Liver (tissue), 9 donors: ENCODE measurements around the gene KRT16. TPM values are rescaled to one million over a fixed set of nuclear protein-coding genes. Genes with fewer than 3 reads are reported as not detected.
"Not testable (repeated sequence)": the region's sequence is repeated elsewhere in the genome, so short reads cannot be mapped to it uniquely, and the experiment has no call there.

Source experiments
- DNase-seq: peaks from one replicate; pipeline ENCODE4 v3.0.0-alpha.2; 2017; ENCODE audit warnings: low spot score
- H3K27ac ChIP-seq, 2 donors: one replicate each; pipeline ENCODE4 v1.7.0; 2013; ENCODE audit warnings: inconsistent platforms in 2 of 2, low read length in 2 of 2, control low read depth in 1 of 2, low read depth in 1 of 2, mild to moderate bottlenecking in 1 of 2
- H3K27me3 ChIP-seq, 4 donors: one replicate each; pipeline versions ENCODE4 v1.6.1 to v1.7.0; 2013; ENCODE audit warnings: low read length in 3 of 4, inconsistent platforms in 1 of 4, mild to moderate bottlenecking in 1 of 4, moderate library complexity in 1 of 4; ENCODE audit not compliant: control insufficient read depth in 4 of 4, insufficient read depth in 4 of 4
- H3K36me3 ChIP-seq, 4 donors: one replicate each; pipeline versions ENCODE4 v1.6.1 to v1.7.0; 2013; ENCODE audit warnings: low read length in 3 of 4, mild to moderate bottlenecking in 3 of 4, low read depth in 1 of 4, moderate library complexity in 1 of 4; ENCODE audit not compliant: control insufficient read depth in 4 of 4, insufficient read depth in 3 of 4
- H3K4me1 ChIP-seq, 4 donors: one replicate each; pipeline versions ENCODE4 v1.6.1 to v1.7.0; 2013; ENCODE audit warnings: low read length in 3 of 4, mild to moderate bottlenecking in 3 of 4, moderate library complexity in 1 of 4; ENCODE audit not compliant: control insufficient read depth in 4 of 4, insufficient read depth in 4 of 4
- H3K4me3 ChIP-seq, 3 donors: one replicate each; pipeline versions ENCODE4 v1.6.1 to v1.7.0; 2013; ENCODE audit warnings: low read length in 3 of 3, control low read depth in 1 of 3, low read depth in 1 of 3, mild to moderate bottlenecking in 1 of 3
- H3K9ac ChIP-seq, 2 donors: one replicate each; pipeline ENCODE4 v1.7.0; 2013; ENCODE audit warnings: low read length in 2 of 2, mild to moderate bottlenecking in 2 of 2, moderate library complexity in 2 of 2, control low read depth in 1 of 2, low read depth in 1 of 2
- H3K9me3 ChIP-seq, 4 donors: one replicate each; pipeline versions ENCODE4 v1.6.1 to v1.7.0; 2013; ENCODE audit warnings: low read length in 3 of 4; ENCODE audit not compliant: control insufficient read depth in 4 of 4
- CTCF ChIP-seq: fragments of 150-350 bp; IDR thresholded peaks from 2 replicates; pipeline ENCODE4 v1.5.1; 2017; ENCODE audit warnings: improper control_type of control experiment, low read depth, low read length; ENCODE audit not compliant: missing input control
- EGR1 ChIP-seq, 2 donors: IDR thresholded peaks; 2 replicates each; pipeline ENCODE4 v1.6.1; 2016 to 2018; ENCODE audit warnings: antibody characterized with exemption in 2 of 2, low read depth in 2 of 2
- FOXA1 ChIP-seq: IDR thresholded peaks from 2 replicates; pipeline ENCODE4 v1.6.1; 2016; ENCODE audit warnings: antibody characterized with exemption
- FOXA2 ChIP-seq: IDR thresholded peaks from 2 replicates; pipeline ENCODE4 v1.6.1; 2016; ENCODE audit warnings: antibody characterized with exemption
- HNF4G ChIP-seq: IDR thresholded peaks from 2 replicates; pipeline ENCODE4 v1.6.1; 2016; ENCODE audit warnings: antibody characterized with exemption
- JUND ChIP-seq, 2 donors: IDR thresholded peaks; 2 replicates each; pipeline ENCODE4 v1.6.1; 2016; ENCODE audit warnings: antibody characterized with exemption in 2 of 2
- MAX ChIP-seq: IDR thresholded peaks from 2 replicates; pipeline ENCODE4 v1.6.1; 2016; ENCODE audit warnings: antibody characterized with exemption
- NR2F2 ChIP-seq: IDR thresholded peaks from 2 replicates; pipeline ENCODE4 v1.6.1; 2016; ENCODE audit warnings: antibody characterized with exemption
- RAD21 ChIP-seq, 2 donors: IDR thresholded peaks; 2 replicates each; pipeline ENCODE4 v1.6.1; 2016; ENCODE audit warnings: antibody characterized with exemption in 2 of 2, mild to moderate bottlenecking in 2 of 2
- REST ChIP-seq: IDR thresholded peaks from 2 replicates; pipeline ENCODE4 v1.6.1; 2016; ENCODE audit warnings: antibody characterized with exemption, mild to moderate bottlenecking
- RXRA ChIP-seq, 2 donors: IDR thresholded peaks; 2 replicates each; pipeline ENCODE4 v1.6.1; 2017 to 2018; ENCODE audit warnings: antibody characterized with exemption in 2 of 2, mild to moderate bottlenecking in 1 of 2
- SP1 ChIP-seq: IDR thresholded peaks from 2 replicates; pipeline ENCODE4 v1.6.1; 2018; ENCODE audit warnings: antibody characterized with exemption, mild to moderate bottlenecking
- TAF1 ChIP-seq: conservative IDR thresholded peaks from 2 replicates; pipeline ENCODE4 v1.6.1; 2016; ENCODE audit warnings: antibody characterized with exemption, mild to moderate bottlenecking
- YY1 ChIP-seq: IDR thresholded peaks from 2 replicates; pipeline ENCODE4 v1.6.1; 2016; ENCODE audit warnings: antibody characterized with exemption, mild to moderate bottlenecking
- ZBTB33 ChIP-seq: IDR thresholded peaks from 2 replicates; pipeline ENCODE4 v1.6.1; 2016; ENCODE audit warnings: antibody characterized with exemption
- WGBS: extraction: QIAGEN DNeasy Blood & Tissue Kit; methylation state at CpG from one replicate; pipeline ENCODE4 v1.1.7; 2013; 5-methylcytosine and 5-hydroxymethylcytosine counted together
- polyA plus RNA-seq, 2 donors: library from polyadenylated mRNA; stranded (reverse) in 1 of 2; unstranded in 1 of 2; fragments of 200-250 nt in 1 of 2; fragments of >200 nt in 1 of 2; fragmentation: Nextera tagmentation in 1 of 2; extraction: Ambion mirVana in 1 of 2; gene quantifications; one replicate each; pipeline versions ENCODE4 v1.2.1 to v1.2.3, GENCODE V29; 2013 to 2015
- total RNA-seq, 2 donors: library from RNA; depleted of rRNA; stranded (reverse); fragments of >200 nt; gene quantifications; one replicate each; pipeline ENCODE4 v1.2.3, GENCODE V29; 2014
- donor health status: healthy.
- donor health status: healthy.
- donor health status: healthy.
- donor health status: healthy.
- donor health status: healthy.

The KRT16 gene
- total and polyA plus RNA-seq, 4 donors, result not detected

GRCh38 chr17:41622340-41623183 is 10.0 kb upstream of the KRT16 start:
- 77% methylated on average over 19 of the region's 19 CpGs for WGBS
- not testable (repeated sequence) for H3K36me3 ChIP-seq, H3K27me3 ChIP-seq, H3K9ac ChIP-seq, DNase-seq, H3K9me3 ChIP-seq, H3K27ac ChIP-seq, H3K4me1 ChIP-seq, H3K4me3 ChIP-seq

GRCh38 chr17:41621916-41622315 is 9.3 kb upstream of the KRT16 start:
- 76% methylated on average over 2 of the region's 2 CpGs for WGBS
- no peaks in the 10 kb centered on the region for H3K9me3 ChIP-seq
- TF ChIP-seq NR2F2 (no peak), YY1 (no peak), FOXA1 (no peak), SP1 (no peak), HNF4G (no peak), TAF1 (no peak), FOXA2 (no peak)
- no peaks in the 10 kb centered on the region for H3K4me1 ChIP-seq
- H3K36me3 ChIP-seq, result no peaks in the 10 kb centered on the region
- no peaks in the 10 kb centered on the region for H3K27me3 ChIP-seq
- H3K27ac ChIP-seq, result no peak overlapping the region
- H3K4me3 ChIP-seq, result no peak overlapping the region
- H3K9ac ChIP-seq, result no peak overlapping the region
- no peak for DNase-seq

- not testable (repeated sequence) for H3K4me1 ChIP-seq, H3K36me3 ChIP-seq, H3K9ac ChIP-seq, H3K27me3 ChIP-seq, H3K9me3 ChIP-seq, H3K27ac ChIP-seq, DNase-seq, H3K4me3 ChIP-seq
- 90% methylated on average over 11 of the region's 11 CpGs for WGBS
These were observed 8.9 kb upstream of the KRT16 start for GRCh38 chr17:41621435-41621817.

- DNase-seq, result no peak
- TF ChIP-seq HNF4G (no peak), YY1 (no peak), JUND (IDR thresholded peaks at IDR 0.05) (no peak), MAX (no peak), RXRA (IDR thresholded peaks at IDR 0.05) (no peak), ZBTB33 (no peak), RAD21 (IDR thresholded peaks at IDR 0.05) (no peak), CTCF (no peak), FOXA2 (no peak), REST (no peak), SP1 (no peak), EGR1 (IDR thresholded peaks at IDR 0.05; ENCODE audit: low read depth in 2 of 2) (no peak)
These were observed 8.2 kb upstream of the KRT16 start for GRCh38 chr17:41620583-41621434.

More at GRCh38 chr17:41620583-41621434, 8.2 kb upstream of the KRT16 start:
- Histone ChIP-seq H3K4me1 (no peaks in the 10 kb centered on the region), H3K4me3 (no peak overlapping the region), H3K9me3 (no peaks in the 10 kb centered on the region), H3K27me3 (no peaks in the 10 kb centered on the region), H3K27ac (no peak overlapping the region), H3K9ac (no peak overlapping the region), H3K36me3 (no peaks in the 10 kb centered on the region)
- 76% methylated on average over 21 of the region's 21 CpGs for WGBS
